Hypothalamus (tissue), 51 donors: Measurements from ENCODE around the gene FARSA.

ENCODE experiments used
- DNase-seq, 51 donors: peaks; one replicate each; lab custom pipeline; 2025; lab: John Stamatoyannopoulos, UW

The FARSA gene

DNA sequence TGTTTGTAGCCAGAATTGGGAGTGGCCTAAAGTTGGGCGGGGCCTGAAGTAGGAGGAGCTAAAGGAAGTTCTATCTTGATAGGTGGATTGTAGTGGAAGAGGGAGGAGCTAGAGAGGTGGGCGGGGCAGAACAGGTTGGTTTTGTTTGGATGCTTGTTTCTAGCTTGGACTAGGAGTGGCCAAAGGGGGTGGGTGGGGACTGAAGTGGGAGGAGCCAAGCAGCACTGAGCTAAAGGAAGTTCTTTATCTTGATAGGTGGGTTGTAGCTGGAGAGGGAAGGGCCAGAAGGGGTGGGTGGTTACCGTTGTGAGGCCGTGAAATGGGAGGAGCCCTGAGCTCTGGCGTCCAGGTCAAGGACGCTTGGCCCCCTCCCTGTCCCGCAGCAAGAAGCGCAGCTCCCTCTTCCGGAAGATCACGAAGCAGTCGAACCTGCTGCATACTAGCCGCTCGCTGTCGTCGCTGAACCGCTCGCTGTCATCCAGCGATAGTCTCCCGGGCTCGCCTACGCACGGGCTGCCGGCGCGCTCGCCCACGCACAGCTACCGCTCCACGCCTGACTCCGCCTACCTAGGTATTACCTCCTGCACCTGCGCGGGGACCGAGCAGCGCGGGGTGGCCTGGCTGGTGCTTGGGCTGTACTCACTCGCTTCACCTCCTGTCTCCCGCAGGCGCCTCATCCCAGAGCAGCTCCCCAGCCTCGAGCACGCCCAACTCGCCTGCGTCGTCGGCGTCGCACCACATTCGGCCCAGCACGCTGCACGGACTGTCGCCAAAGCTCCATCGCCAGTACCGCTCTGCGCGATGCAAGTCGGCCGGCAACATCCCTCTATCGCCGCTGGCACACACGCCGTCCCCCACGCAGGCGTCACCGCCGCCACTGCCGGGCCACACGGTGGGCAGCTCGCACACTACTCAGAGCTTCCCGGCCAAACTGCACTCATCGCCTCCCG lies 60.3 kb downstream of the FARSA start:
- peak in 1 of 51 donors; percentile 10 for DNase-seq
